Thoracic aorta (tissue), 2 donors: Measurements from ENCODE around the gene SLC6A2. TPM values are rescaled to one million over a fixed set of nuclear protein-coding genes. Genes with fewer than 3 reads are reported as not detected.

Experiments
- ATAC-seq: fragments of 150-250 bp; one replicate; pipeline ENCODE4 v1.8.0; 2017; ENCODE audit warnings: low read depth; ENCODE audit not compliant: insufficient number of reproducible peaks, low FRiP score
- DNase-seq: peaks from one replicate; pipeline ENCODE4 v3.0.0-alpha.2; 2020; ENCODE audit warnings: low spot score
- H3K27ac ChIP-seq, 2 donors: fragments of 200-600 bp; sonication (generic); 1 replicate in 1 of 2; 2 replicates in 1 of 2; pipeline ENCODE4 v1.5.1; 2016; ENCODE audit warnings: mild to moderate bottlenecking in 2 of 2, moderate library complexity in 2 of 2
- H3K27me3 ChIP-seq: fragments of 200-600 bp; sonication (generic); replicated peaks from 2 replicates; pipeline ENCODE4 v1.6.0; 2016; ENCODE audit warnings: mild to moderate bottlenecking; ENCODE audit not compliant: insufficient read depth
- H3K36me3 ChIP-seq: fragments of 200-600 bp; sonication (generic); one replicate; pipeline ENCODE4 v1.5.1; 2016
- H3K4me1 ChIP-seq, 2 donors: fragments of 200-600 bp; sonication (generic); 1 replicate in 1 of 2; 2 replicates in 1 of 2; pipeline versions ENCODE4 v1.5.1 to v1.6.0; 2016; ENCODE audit warnings: low read depth in 2 of 2, mild to moderate bottlenecking in 1 of 2; ENCODE audit not compliant: control insufficient read depth in 1 of 2
- H3K4me3 ChIP-seq: fragments of 200-600 bp; sonication (generic); 2 replicates; pipeline ENCODE4 v1.5.1; 2016; ENCODE audit warnings: mild to moderate bottlenecking
- H3K9me3 ChIP-seq: fragments of 200-600 bp; sonication (generic); 2 replicates; pipeline ENCODE4 v1.5.1; 2016
- CTCF ChIP-seq: fragments of 200-600 bp; sonication (generic); IDR thresholded peaks from one replicate; pipeline ENCODE4 v1.5.1; 2019; ENCODE audit warnings: antibody characterized with exemption
- total RNA-seq, 2 donors: library from RNA; depleted of rRNA; stranded (reverse); fragments of >200 nt; gene quantifications; one replicate each; pipeline versions ENCODE4 v1.1.0 to v1.2.3, GENCODE V29; 2016

SLC6A2 gene
- total RNA-seq, 2 donors from 2014 or later, result 0.85 TPM; not detected in 1

- DNase-seq (no peak), ATAC-seq (no peak)
- Histone ChIP-seq H3K27ac (no peak overlapping the region), H3K4me3 (no peak overlapping the region), H3K4me1 (no peaks in the 10 kb centered on the region), H3K36me3 (no peaks in the 10 kb centered on the region), H3K9me3 (no peaks in the 10 kb centered on the region), H3K27me3 (no peaks in the 10 kb centered on the region)
- no peak for TF ChIP-seq CTCF
Observed at GRCh38 chr16:55622272-55622671, 33.5 kb upstream of the SLC6A2 start.

- ATAC-seq, result no peak
- no peaks in the 10 kb centered on the region for H3K4me1 ChIP-seq
- no peak for TF ChIP-seq CTCF
Observed at GRCh38 chr16:55622930-55623561, 32.7 kb upstream of the SLC6A2 start.

GRCh38 chr16:55623640-55624039 lies 32.1 kb upstream of the SLC6A2 start:
- H3K27me3 ChIP-seq, result no peaks in the 10 kb centered on the region
- ATAC-seq (no peak), DNase-seq (no peak)
- no peaks in the 10 kb centered on the region for H3K9me3 ChIP-seq
- no peaks in the 10 kb centered on the region for H3K4me1 ChIP-seq
- no peaks in the 10 kb centered on the region for H3K36me3 ChIP-seq
- H3K27ac ChIP-seq, result no peak overlapping the region
- no peak overlapping the region for H3K4me3 ChIP-seq
- TF ChIP-seq CTCF, result no peak

More at GRCh38 chr16:55622930-55623561, 32.7 kb upstream of the SLC6A2 start:
- Histone ChIP-seq H3K27me3 (no peaks in the 10 kb centered on the region), H3K4me3 (no peak overlapping the region), H3K27ac (no peak overlapping the region), H3K9me3 (no peaks in the 10 kb centered on the region), H3K36me3 (no peaks in the 10 kb centered on the region)
- DNase-seq, result no peak

- Histone ChIP-seq H3K4me1 (no peaks in the 10 kb centered on the region), H3K27me3 (no peaks in the 10 kb centered on the region), H3K4me3 (no peak overlapping the region), H3K27ac (no peak overlapping the region), H3K36me3 (no peaks in the 10 kb centered on the region), H3K9me3 (no peaks in the 10 kb centered on the region)
- no peak for ATAC-seq
- TF ChIP-seq CTCF, result no peak
- DNase-seq, result no peak
Observed at GRCh38 chr16:55624696-55625095, 31.1 kb upstream of the SLC6A2 start.

GRCh38 chr16:55625843-55626242 lies 29.9 kb upstream of the SLC6A2 start:
- TF ChIP-seq CTCF, result no peak
- H3K36me3 ChIP-seq, result no peaks in the 10 kb centered on the region
- no peaks in the 10 kb centered on the region for H3K4me1 ChIP-seq
- ATAC-seq (no peak), DNase-seq (no peak)
- H3K9me3 ChIP-seq, result no peaks in the 10 kb centered on the region
- H3K27me3 ChIP-seq, result no peaks in the 10 kb centered on the region
- H3K27ac ChIP-seq, result no peak overlapping the region
- H3K4me3 ChIP-seq, result no peak overlapping the region
